ENCODE results near the gene TTLL7.
"Not testable (repeated sequence)": the region's sequence is repeated elsewhere in the genome, so short reads cannot be mapped to it uniquely, and the experiment has no call there.

TTLL7 gene

GRCh38 chr1:83917959-83918358 is 81.0 kb downstream of the TTLL7 start:
- TF ChIP-seq EZH2 (optimal IDR thresholded peaks at IDR 0.05; ENCODE audit: low read depth, low read length), result no peak
- TF ChIP-seq EZH2phosphoT487 (IDR thresholded peaks at IDR 0.05; ENCODE audit: low read length), result no peak
- no peak for TF ChIP-seq CTCF (IDR thresholded peaks at IDR 0.05; ENCODE audit: low read length)
- no peak for DNase-seq

GRCh38 chr1:83916094-83916493 is 82.8 kb downstream of the TTLL7 start:
- H3F3A ChIP-seq (ENCODE audit: insufficient read depth, low read length); H3K9me2 ChIP-seq (replicated peaks; ENCODE audit: insufficient read depth, low read length); H3K79me2 ChIP-seq (ENCODE audit: low read length); H2AFZ ChIP-seq (ENCODE audit: low read length); H3K9ac ChIP-seq (ENCODE audit: low read length); H3K4me1 ChIP-seq (ENCODE audit: low read length); H3K9me3 ChIP-seq (replicated peaks; ENCODE audit: insufficient read depth, low read length); H4K20me1 ChIP-seq (ENCODE audit: insufficient read depth, low read length); H3K27me3 ChIP-seq (replicated peaks; ENCODE audit: insufficient read depth, low read length); DNase-seq; H3K4me3 ChIP-seq (ENCODE audit: low read length); H3K36me3 ChIP-seq (replicated peaks; ENCODE audit: insufficient read depth, low read length); H3K4me2 ChIP-seq (ENCODE audit: low read depth, low read length); H3K27ac ChIP-seq (ENCODE audit: low read length): not testable (repeated sequence)

More at GRCh38 chr1:83917959-83918358, 81.0 kb downstream of the TTLL7 start:
- Histone ChIP-seq H3K9me2 (replicated peaks; ENCODE audit: insufficient read depth, low read length) (no peaks in the 10 kb centered on the region), H3K27me3 (replicated peaks; ENCODE audit: insufficient read depth, low read length) (no peaks in the 10 kb centered on the region), H3K9ac (ENCODE audit: low read length) (no peak overlapping the region), H3K4me2 (ENCODE audit: low read depth, low read length) (no peak overlapping the region), H3K36me3 (replicated peaks; ENCODE audit: insufficient read depth, low read length) (no peaks in the 10 kb centered on the region), H3K9me3 (replicated peaks; ENCODE audit: insufficient read depth, low read length) (no peaks in the 10 kb centered on the region), H4K20me1 (ENCODE audit: insufficient read depth, low read length) (no peaks in the 10 kb centered on the region), H3F3A (ENCODE audit: insufficient read depth, low read length) (no peaks in the 10 kb centered on the region), H3K4me3 (ENCODE audit: low read length) (no peak overlapping the region), H3K4me1 (ENCODE audit: low read length) (no peaks in the 10 kb centered on the region), H2AFZ (ENCODE audit: low read length) (no peak overlapping the region), H3K27ac (ENCODE audit: low read length) (no peak overlapping the region), H3K79me2 (ENCODE audit: low read length) (no peaks in the 10 kb centered on the region)

GRCh38 chr1:83912876-83913275 is 86.1 kb downstream of the TTLL7 start:
- no peaks in the 10 kb centered on the region for H3K4me1 ChIP-seq (ENCODE audit: low read length)

More at GRCh38 chr1:83912876-83913275, 86.1 kb downstream of the TTLL7 start:
- TF ChIP-seq CTCF (IDR thresholded peaks at IDR 0.05; ENCODE audit: low read length) (no peak), EZH2 (optimal IDR thresholded peaks at IDR 0.05; ENCODE audit: low read depth, low read length) (no peak), EZH2phosphoT487 (IDR thresholded peaks at IDR 0.05; ENCODE audit: low read length) (no peak)
- H3K27me3 ChIP-seq (replicated peaks; ENCODE audit: insufficient read depth, low read length), result no peaks in the 10 kb centered on the region
- no peak overlapping the region for H3K4me3 ChIP-seq (ENCODE audit: low read length)
- H3K36me3 ChIP-seq (replicated peaks; ENCODE audit: insufficient read depth, low read length), result no peaks in the 10 kb centered on the region
- no peak overlapping the region for H3K9ac ChIP-seq (ENCODE audit: low read length)
- H3K27ac ChIP-seq (ENCODE audit: low read length), result no peak overlapping the region
- no peaks in the 10 kb centered on the region for H3K9me2 ChIP-seq (replicated peaks; ENCODE audit: insufficient read depth, low read length)
- H3F3A ChIP-seq (ENCODE audit: insufficient read depth, low read length), result no peaks in the 10 kb centered on the region
- H2AFZ ChIP-seq (ENCODE audit: low read length), result no peak overlapping the region
- no peaks in the 10 kb centered on the region for H3K79me2 ChIP-seq (ENCODE audit: low read length)
- H4K20me1 ChIP-seq (ENCODE audit: insufficient read depth, low read length), result no peaks in the 10 kb centered on the region
- DNase-seq, result no peak
- H3K4me2 ChIP-seq (ENCODE audit: low read depth, low read length), result no peak overlapping the region
- H3K9me3 ChIP-seq (replicated peaks; ENCODE audit: insufficient read depth, low read length), result no peaks in the 10 kb centered on the region
